K562 (cell line): ENCODE results near the gene ADAT3.

ENCODE experiments used
- MAFG ChIP-seq: fragments of 450-650 bp; conservative IDR thresholded peaks from 2 replicates; pipeline ENCODE4 v1.6.1; 2016; ENCODE audit warnings: missing genetic modification characterization, missing compliant biosample characterization
- NFIC ChIP-seq: fragments of 450-650 bp; IDR thresholded peaks from 2 replicates; pipeline ENCODE4 v1.6.1; 2017; ENCODE audit warnings: mild to moderate bottlenecking, inconsistent platforms
- PRDM10 ChIP-seq: fragments of 450-650 bp; IDR thresholded peaks from 2 replicates; pipeline ENCODE4 v1.6.1; 2018; ENCODE audit not compliant: partially characterized antibody
- PYGO2 ChIP-seq: fragments of 450-650 bp; IDR thresholded peaks from 2 replicates; pipeline ENCODE4 v1.6.1; 2016; ENCODE audit warnings: mild to moderate bottlenecking, missing genetic modification characterization, moderate library complexity, missing compliant biosample characterization
- SRF ChIP-seq, 2 experiments: fragments of 250-450, 450-650 bp in 1 of 2; sonication (Bioruptor Pico) in 1 of 2; sonication (generic) in 1 of 2; formaldehyde crosslinking; IDR thresholded peaks; 2 replicates each; pipeline versions ENCODE4 v1.5.0 to v1.5.1; 2020 to 2022; ENCODE audit warnings: mild to moderate bottlenecking in 1 of 2, missing genetic modification reagents in 1 of 2
- ZBTB17 ChIP-seq: fragments of 450-650 bp; formaldehyde crosslinking; IDR thresholded peaks from 2 replicates; pipeline ENCODE4 v1.4.0; 2020; ENCODE audit warnings: mild to moderate bottlenecking
- TF ChIP-seq, protein P1 (sequence below): IDR thresholded peaks from 2 replicates; pipeline ENCODE4 v1.6.1; 2016; ENCODE audit warnings: missing genetic modification characterization, missing compliant biosample characterization
- TF ChIP-seq, protein P2 (sequence below), 3 experiments: IDR thresholded peaks in 2 of 3; conservative IDR thresholded peaks in 1 of 3; 2 replicates each; pipeline ENCODE4 v1.5.1; 2011 to 2012; ENCODE audit warnings: low read length in 3 of 3, mild to moderate bottlenecking in 3 of 3, control low read depth in 2 of 3, improper control_type of control experiment in 1 of 3, inconsistent platforms in 1 of 3, low read depth in 1 of 3, mixed read lengths in 1 of 3, moderate library complexity in 1 of 3; ENCODE audit not compliant: insufficient read depth in 2 of 3
- TF ChIP-seq, protein P3 (sequence below): sonication (generic); formaldehyde crosslinking; IDR thresholded peaks from 2 replicates; pipeline ENCODE4 v1.8.0; 2022; ENCODE audit warnings: mild to moderate bottlenecking, missing genetic modification reagents

DNA sequence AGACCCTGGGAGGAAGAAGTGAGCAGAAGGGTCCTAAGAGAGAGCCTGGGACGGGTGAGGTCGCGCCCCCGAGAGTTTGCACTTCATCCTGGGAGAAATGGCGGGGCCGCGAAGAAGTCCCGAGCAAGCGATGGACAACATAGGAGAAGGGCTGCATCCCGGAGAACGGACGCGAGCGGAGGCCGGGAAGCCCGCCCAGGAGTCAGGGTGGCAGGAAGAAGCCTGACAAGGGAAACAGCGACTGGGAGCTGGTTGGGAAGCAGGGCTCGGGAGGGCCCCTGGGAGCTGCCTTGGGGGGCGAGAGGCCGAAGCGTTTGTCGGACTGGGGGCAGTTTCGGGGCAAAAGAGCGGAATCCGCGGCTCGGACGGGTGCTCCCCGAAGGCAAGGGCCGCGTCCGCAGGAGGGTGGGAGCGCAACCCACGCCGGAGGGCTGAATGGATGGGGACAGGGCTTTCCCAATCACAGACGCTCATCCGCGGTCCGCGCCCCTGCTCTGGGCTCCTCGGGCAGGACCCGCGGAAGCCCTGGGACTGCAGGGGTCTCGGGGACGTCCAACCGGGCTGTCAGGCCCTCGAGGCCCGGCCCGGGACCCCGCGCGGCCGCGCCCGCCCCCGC lies 20.4 kb upstream of the ADAT3 start:
- no peak for TF ChIP-seq PRDM10
- TF ChIP-seq ZBTB17 = no peak
- TF ChIP-seq NFIC = no peak
- TF ChIP-seq PYGO2 (tag) = no peak
- TF ChIP-seq MAFG = no peak
- TF ChIP-seq, protein P1, sequence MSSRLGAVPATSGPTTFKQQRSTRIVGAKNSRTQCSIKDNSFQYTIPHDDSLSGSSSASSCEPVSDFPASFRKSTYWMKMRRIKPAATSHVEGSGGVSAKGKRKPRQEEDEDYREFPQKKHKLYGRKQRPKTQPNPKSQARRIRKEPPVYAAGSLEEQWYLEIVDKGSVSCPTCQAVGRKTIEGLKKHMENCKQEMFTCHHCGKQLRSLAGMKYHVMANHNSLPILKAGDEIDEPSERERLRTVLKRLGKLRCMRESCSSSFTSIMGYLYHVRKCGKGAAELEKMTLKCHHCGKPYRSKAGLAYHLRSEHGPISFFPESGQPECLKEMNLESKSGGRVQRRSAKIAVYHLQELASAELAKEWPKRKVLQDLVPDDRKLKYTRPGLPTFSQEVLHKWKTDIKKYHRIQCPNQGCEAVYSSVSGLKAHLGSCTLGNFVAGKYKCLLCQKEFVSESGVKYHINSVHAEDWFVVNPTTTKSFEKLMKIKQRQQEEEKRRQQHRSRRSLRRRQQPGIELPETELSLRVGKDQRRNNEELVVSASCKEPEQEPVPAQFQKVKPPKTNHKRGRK (tag) = no peak
- TF ChIP-seq SRF (CRISPR knock-in tag; IDR thresholded peaks at IDR 0.05) = no peak
- TF ChIP-seq, protein P2, sequence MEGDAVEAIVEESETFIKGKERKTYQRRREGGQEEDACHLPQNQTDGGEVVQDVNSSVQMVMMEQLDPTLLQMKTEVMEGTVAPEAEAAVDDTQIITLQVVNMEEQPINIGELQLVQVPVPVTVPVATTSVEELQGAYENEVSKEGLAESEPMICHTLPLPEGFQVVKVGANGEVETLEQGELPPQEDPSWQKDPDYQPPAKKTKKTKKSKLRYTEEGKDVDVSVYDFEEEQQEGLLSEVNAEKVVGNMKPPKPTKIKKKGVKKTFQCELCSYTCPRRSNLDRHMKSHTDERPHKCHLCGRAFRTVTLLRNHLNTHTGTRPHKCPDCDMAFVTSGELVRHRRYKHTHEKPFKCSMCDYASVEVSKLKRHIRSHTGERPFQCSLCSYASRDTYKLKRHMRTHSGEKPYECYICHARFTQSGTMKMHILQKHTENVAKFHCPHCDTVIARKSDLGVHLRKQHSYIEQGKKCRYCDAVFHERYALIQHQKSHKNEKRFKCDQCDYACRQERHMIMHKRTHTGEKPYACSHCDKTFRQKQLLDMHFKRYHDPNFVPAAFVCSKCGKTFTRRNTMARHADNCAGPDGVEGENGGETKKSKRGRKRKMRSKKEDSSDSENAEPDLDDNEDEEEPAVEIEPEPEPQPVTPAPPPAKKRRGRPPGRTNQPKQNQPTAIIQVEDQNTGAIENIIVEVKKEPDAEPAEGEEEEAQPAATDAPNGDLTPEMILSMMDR (IDR thresholded peaks at IDR 0.05 in 2 of 3, conservative IDR thresholded peaks at IDR 0.05 in 1 of 3; ENCODE audit: insufficient read depth in 2 of 3, low read depth in 1 of 3, low read length in 3 of 3) = no peak
- TF ChIP-seq, protein P3, sequence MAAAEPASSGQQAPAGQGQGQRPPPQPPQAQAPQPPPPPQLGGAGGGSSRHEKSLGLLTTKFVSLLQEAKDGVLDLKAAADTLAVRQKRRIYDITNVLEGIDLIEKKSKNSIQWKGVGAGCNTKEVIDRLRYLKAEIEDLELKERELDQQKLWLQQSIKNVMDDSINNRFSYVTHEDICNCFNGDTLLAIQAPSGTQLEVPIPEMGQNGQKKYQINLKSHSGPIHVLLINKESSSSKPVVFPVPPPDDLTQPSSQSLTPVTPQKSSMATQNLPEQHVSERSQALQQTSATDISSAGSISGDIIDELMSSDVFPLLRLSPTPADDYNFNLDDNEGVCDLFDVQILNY (CRISPR knock-in tag) = no peak
